ENCODE results near the gene NLK. TPM values are rescaled to one million over a fixed set of nuclear protein-coding genes. Genes with fewer than 3 reads are reported as not detected.

NLK gene
- total RNA-seq, 1 experiment from 2014 or later = 31.8 TPM

DNA sequence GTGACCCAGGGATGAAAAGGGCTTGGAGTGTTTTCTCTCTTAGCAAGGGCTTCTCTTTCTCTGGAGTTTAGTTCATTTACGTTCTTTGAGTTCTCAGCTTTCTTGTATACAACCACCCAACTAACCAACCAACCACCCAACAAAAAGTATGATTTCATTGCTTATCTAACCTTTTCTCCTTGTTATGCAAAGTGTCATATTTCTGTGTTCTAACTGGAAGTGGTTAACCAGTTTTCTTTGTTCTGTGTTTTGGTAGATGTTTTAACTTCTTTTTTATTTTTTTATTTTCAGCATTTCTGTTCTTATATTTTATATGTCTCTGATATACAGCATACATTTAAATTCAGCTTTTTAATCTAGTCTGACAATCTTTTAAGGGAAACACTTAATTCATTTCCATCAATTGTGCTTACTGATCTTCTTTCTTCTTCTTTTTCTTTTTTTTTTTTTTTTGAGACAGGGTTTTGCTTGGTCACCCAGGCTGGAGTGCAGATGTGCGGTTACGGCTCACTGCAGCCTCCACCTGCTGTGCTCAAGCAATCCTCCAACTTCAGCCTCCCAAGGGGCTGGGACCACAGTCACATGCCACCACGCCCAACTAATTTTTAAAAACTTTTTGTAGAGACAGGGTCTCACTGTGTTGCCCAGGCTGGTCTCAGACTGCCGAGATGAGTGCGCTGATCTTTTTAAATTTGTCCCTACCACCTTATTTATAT lies 29.6 kb downstream of the NLK start:
- Mint-ChIP-seq H3K4me3 (no peak overlapping the region), H3K4me1 (peaks cover 24 to 33% of the 10 kb centered on the region in 2 experiments), H3K27ac (no peak overlapping the region), H3K36me3 (ENCODE audit: insufficient read depth in 1 of 3, low read depth in 3 of 3) (peaks cover 19 to 23% (median 21%) of the 10 kb centered on the region in 3 experiments), H3K9me3 (peaks cover 11 to 17% of the 10 kb centered on the region in 2 experiments; a peak in 4 of 5 replicates), H3K27me3 (ENCODE audit: low read depth) (no peaks in the 10 kb centered on the region)
- TF ChIP-seq, protein P1, sequence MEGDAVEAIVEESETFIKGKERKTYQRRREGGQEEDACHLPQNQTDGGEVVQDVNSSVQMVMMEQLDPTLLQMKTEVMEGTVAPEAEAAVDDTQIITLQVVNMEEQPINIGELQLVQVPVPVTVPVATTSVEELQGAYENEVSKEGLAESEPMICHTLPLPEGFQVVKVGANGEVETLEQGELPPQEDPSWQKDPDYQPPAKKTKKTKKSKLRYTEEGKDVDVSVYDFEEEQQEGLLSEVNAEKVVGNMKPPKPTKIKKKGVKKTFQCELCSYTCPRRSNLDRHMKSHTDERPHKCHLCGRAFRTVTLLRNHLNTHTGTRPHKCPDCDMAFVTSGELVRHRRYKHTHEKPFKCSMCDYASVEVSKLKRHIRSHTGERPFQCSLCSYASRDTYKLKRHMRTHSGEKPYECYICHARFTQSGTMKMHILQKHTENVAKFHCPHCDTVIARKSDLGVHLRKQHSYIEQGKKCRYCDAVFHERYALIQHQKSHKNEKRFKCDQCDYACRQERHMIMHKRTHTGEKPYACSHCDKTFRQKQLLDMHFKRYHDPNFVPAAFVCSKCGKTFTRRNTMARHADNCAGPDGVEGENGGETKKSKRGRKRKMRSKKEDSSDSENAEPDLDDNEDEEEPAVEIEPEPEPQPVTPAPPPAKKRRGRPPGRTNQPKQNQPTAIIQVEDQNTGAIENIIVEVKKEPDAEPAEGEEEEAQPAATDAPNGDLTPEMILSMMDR (conservative IDR thresholded peaks at IDR 0.05) = no peak
- H3K79me1 ChIP-seq (ENCODE audit: insufficient read depth, low read depth, low read length, poor library complexity, severe bottlenecking) = peaks cover 5% of the 10 kb centered on the region
- no peak overlapping the region for H2BK15ac ChIP-seq (ENCODE audit: low read depth, low read length)
- no peak overlapping the region for H3K23ac ChIP-seq (ENCODE audit: insufficient read length, low read depth, low read length)
- H3K56ac ChIP-seq (ENCODE audit: insufficient read length, low read depth, low read length) = no peak overlapping the region
- H3K18ac ChIP-seq (ENCODE audit: insufficient read length, low read depth, low read length) = no peak overlapping the region
- H2BK12ac ChIP-seq (ENCODE audit: insufficient read length, low read depth, low read length) = no peak overlapping the region
- no peak overlapping the region for H3K4me2 ChIP-seq (ENCODE audit: insufficient read depth, insufficient read length, low read length)
- no peak overlapping the region for H2BK120ac ChIP-seq (ENCODE audit: low read depth, low read length, poor library complexity, severe bottlenecking)
- no peak overlapping the region for H3K4ac ChIP-seq (ENCODE audit: low read depth, low read length)
- H4K20me1 ChIP-seq (ENCODE audit: control insufficient read depth, insufficient read depth, insufficient read length) = no peaks in the 10 kb centered on the region
- H3K23me2 ChIP-seq (ENCODE audit: insufficient read length, low read depth, low read length, poor library complexity, severe bottlenecking) = no peaks in the 10 kb centered on the region
- no peak overlapping the region for H4K5ac ChIP-seq (ENCODE audit: insufficient read length, low read depth, low read length)
- H3T11ph ChIP-seq (ENCODE audit: low read length) = no peak overlapping the region
- H4K91ac ChIP-seq (ENCODE audit: insufficient read length, low read depth, low read length) = no peak overlapping the region
- H2AFZ ChIP-seq (ENCODE audit: low read length) = no peak overlapping the region
- WGBS (ENCODE audit: extremely low coverage, insufficient read length, low lambda C conversion rate) = no CpG with 5 or more reads among the region's 6 CpGs
- H3K9ac ChIP-seq (ENCODE audit: extremely low read depth, insufficient read length, low read length) = no peak overlapping the region
- DNase-seq = no peak
- peaks cover 2% of the 10 kb centered on the region; the same call in 1 of the 2 replicates for H3K4me1 ChIP-seq (ENCODE audit: insufficient read depth, low read length)
- no peak overlapping the region for H2AK5ac ChIP-seq (ENCODE audit: insufficient read length, low read length)
- no peaks in the 10 kb centered on the region for H3K9me3 ChIP-seq (ENCODE audit: control insufficient read depth, low read depth, low read length)
- peaks cover 14% of the 10 kb centered on the region; the same call in 1 of the 2 replicates for H3K79me2 ChIP-seq (ENCODE audit: insufficient read depth, low read length)
- no peak overlapping the region for H2BK20ac ChIP-seq (ENCODE audit: low read depth, low read length, poor library complexity, severe bottlenecking)
- H3K14ac ChIP-seq (ENCODE audit: insufficient read depth, low read length) = no peak overlapping the region
- no peak overlapping the region for H3K27ac ChIP-seq (ENCODE audit: insufficient read length, low read depth, low read length)
- no peaks in the 10 kb centered on the region for H3K27me3 ChIP-seq (ENCODE audit: insufficient read depth, low read length)
- H2BK5ac ChIP-seq (ENCODE audit: insufficient read length, low read length) = no peak overlapping the region
- H4K8ac ChIP-seq (replicated peaks; ENCODE audit: insufficient read length, low read depth, low read length) = no peak overlapping the region

Data from H9 (cell line).